HFFc6 (cell line): ENCODE data around the gene MAST4. TPM values are rescaled to one million over a fixed set of nuclear protein-coding genes. Genes with fewer than 3 reads are reported as not detected.

Experiments used
- DNase-seq: peaks from one replicate; pipeline ENCODE4 v3.0.0-alpha.2; 2018
- H3K27ac Mint-ChIP-seq: 2 replicates; pipeline ENCODE4 v1.8.0; 2020; ENCODE audit warnings: mild to moderate bottlenecking, mixed read lengths
- H3K27me3 Mint-ChIP-seq: 2 replicates; pipeline ENCODE4 v1.8.0; 2021; ENCODE audit warnings: mild to moderate bottlenecking, moderate library complexity, mixed read lengths; ENCODE audit not compliant: insufficient read depth
- H3K36me3 Mint-ChIP-seq: 2 replicates; pipeline ENCODE4 v1.8.0; 2021; ENCODE audit warnings: low read depth, mixed read lengths
- H3K4me1 Mint-ChIP-seq: 2 replicates; pipeline ENCODE4 v1.8.0; 2020; ENCODE audit warnings: low read depth, mixed read lengths
- H3K4me3 Mint-ChIP-seq: 2 replicates; pipeline ENCODE4 v1.8.0; 2020; ENCODE audit warnings: mild to moderate bottlenecking, moderate library complexity, mixed read lengths
- H3K9me3 Mint-ChIP-seq: 2 replicates; pipeline ENCODE4 v1.8.0; 2020; ENCODE audit warnings: mild to moderate bottlenecking, mixed read lengths
- total RNA-seq, 6 experiments: library from RNA; stranded (reverse); fragmentation: NEBNext Ultra II Directional; extraction: Animal tissue kit (Norgen Biotek cat#: 25700); gene quantifications; 2 replicates in 1 of 6; 3 replicates in 5 of 6; pipeline ENCODE4 v1.2.3, GENCODE V29; 2021
- TF ChIP-seq, protein P1 (sequence below): fragments of 200-600 bp; sonication (generic); IDR thresholded peaks from 2 replicates; pipeline ENCODE4 v1.5.0; 2021; ENCODE audit warnings: antibody characterized with exemption, mild to moderate bottlenecking

MAST4 gene
- total RNA-seq, 6 experiments from 2014 or later = 3.0 to 5.6 (median 3.9) TPM

DNA sequence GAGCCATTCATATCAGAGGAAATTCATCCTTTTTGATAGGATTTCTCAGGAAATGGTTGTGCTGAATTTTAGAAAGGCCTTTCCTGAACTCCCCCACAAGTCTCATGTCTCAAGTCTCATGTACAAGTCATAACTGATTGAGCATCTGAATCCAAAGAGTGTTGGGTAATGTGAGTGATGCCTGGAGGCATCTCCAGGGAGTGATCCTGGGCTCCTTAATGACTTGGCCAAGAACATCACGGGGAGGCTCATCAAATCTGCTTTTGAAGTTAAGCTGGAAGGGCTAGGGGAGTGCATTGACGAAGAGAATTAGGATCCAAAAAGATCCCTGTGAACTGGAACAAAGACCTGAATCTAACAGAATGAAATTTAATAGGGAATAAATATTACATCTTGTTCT is 79.2 kb downstream of the MAST4 start:
- Mint-ChIP-seq H3K36me3 (no peaks in the 10 kb centered on the region), H3K27me3 (peaks cover 5% of the 10 kb centered on the region), H3K27ac (no peak overlapping the region), H3K4me3 (no peak overlapping the region), H3K4me1 (no peaks in the 10 kb centered on the region), H3K9me3 (no peaks in the 10 kb centered on the region)
- TF ChIP-seq, protein P1, sequence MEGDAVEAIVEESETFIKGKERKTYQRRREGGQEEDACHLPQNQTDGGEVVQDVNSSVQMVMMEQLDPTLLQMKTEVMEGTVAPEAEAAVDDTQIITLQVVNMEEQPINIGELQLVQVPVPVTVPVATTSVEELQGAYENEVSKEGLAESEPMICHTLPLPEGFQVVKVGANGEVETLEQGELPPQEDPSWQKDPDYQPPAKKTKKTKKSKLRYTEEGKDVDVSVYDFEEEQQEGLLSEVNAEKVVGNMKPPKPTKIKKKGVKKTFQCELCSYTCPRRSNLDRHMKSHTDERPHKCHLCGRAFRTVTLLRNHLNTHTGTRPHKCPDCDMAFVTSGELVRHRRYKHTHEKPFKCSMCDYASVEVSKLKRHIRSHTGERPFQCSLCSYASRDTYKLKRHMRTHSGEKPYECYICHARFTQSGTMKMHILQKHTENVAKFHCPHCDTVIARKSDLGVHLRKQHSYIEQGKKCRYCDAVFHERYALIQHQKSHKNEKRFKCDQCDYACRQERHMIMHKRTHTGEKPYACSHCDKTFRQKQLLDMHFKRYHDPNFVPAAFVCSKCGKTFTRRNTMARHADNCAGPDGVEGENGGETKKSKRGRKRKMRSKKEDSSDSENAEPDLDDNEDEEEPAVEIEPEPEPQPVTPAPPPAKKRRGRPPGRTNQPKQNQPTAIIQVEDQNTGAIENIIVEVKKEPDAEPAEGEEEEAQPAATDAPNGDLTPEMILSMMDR = no peak
- DNase-seq = no peak

GRCh38 chr5:66680221-66680620 is 84.0 kb downstream of the MAST4 start:
- Mint-ChIP-seq H3K4me3 (no peak overlapping the region), H3K27me3 (peaks cover 4% of the 10 kb centered on the region; the same call in 1 of the 2 replicates), H3K4me1 (no peaks in the 10 kb centered on the region), H3K27ac (no peak overlapping the region), H3K9me3 (no peaks in the 10 kb centered on the region), H3K36me3 (no peaks in the 10 kb centered on the region)
- TF ChIP-seq, protein P1 = no peak
- DNase-seq = no peak

- no peak for DNase-seq
- no peak overlapping the region for H3K4me3 Mint-ChIP-seq
- H3K9me3 Mint-ChIP-seq = no peaks in the 10 kb centered on the region
- no peak overlapping the region for H3K27ac Mint-ChIP-seq
- H3K36me3 Mint-ChIP-seq = no peaks in the 10 kb centered on the region
- TF ChIP-seq, protein P1 = peak; percentile 31; the same call in 1 of the 2 replicates
- no peaks in the 10 kb centered on the region for H3K4me1 Mint-ChIP-seq
- H3K27me3 Mint-ChIP-seq = peaks cover 4% of the 10 kb centered on the region; the same call in 1 of the 2 replicates
Measured at GRCh38 chr5:66680804-66681203, 84.6 kb downstream of the MAST4 start.

DNA sequence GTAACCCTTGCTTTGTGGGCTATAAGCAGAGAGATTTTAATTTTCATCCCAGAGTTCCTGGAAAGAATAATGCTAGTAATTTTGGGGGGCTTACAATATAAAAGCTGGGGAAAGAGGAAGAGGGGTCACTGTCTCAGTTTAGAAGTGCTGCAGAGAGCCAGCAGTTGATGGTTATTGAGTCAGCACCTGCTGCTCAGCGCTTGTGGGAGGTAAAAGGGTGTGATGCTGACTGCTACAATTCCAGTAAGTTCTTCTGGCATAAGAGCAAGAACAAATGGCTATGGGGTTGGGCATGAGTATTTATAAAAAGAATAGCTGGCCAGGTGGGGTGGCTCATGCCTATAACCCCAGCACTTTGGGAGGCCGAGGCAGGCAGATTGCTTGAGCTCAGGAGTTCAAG is 88.5 kb downstream of the MAST4 start:
- Mint-ChIP-seq H3K4me3 (no peak overlapping the region), H3K9me3 (no peaks in the 10 kb centered on the region), H3K27ac (no peak overlapping the region), H3K4me1 (no peaks in the 10 kb centered on the region), H3K27me3 (no peaks in the 10 kb centered on the region), H3K36me3 (no peaks in the 10 kb centered on the region)
- no peak for DNase-seq
- TF ChIP-seq, protein P1 = no peak

DNA sequence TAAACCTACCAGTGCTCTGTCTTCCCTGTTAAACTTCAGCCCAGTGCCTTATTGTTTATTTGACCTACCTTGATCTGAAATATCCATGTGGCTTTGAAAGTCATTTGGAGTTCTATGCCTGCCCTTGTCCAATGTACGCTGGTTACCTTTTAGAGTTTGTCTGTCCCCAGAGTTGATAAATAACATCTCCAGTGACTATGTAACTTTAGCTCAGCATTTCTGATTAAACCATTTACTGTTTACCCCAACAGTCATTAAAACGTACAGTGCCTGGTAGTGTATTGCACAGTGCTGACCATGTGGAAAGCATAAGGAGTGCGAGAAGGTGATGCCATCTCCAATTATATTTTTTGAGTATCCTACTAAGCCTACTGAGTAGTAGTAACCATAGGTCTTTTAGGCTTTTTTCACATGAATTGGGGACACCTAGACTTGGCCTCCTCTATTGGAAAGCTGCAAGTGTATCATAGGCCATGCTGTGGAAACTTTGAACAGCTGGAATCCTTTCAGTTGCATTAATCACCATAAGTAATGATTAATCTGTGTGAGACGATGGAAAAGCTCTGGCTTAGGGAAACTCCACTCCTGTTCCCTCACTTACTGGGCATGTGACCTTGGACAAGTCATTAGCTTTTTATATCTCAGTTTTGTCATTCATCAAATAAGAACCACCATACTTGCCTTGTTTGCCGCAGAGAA is 93.5 kb downstream of the MAST4 start:
- H3K4me1 Mint-ChIP-seq = no peaks in the 10 kb centered on the region
- TF ChIP-seq, protein P1 = no peak
- H3K27ac Mint-ChIP-seq = no peak overlapping the region
- no peaks in the 10 kb centered on the region; the same call in 1 of the 2 replicates for H3K27me3 Mint-ChIP-seq
- no peak for DNase-seq
- no peaks in the 10 kb centered on the region for H3K9me3 Mint-ChIP-seq
- no peak overlapping the region for H3K4me3 Mint-ChIP-seq
- no peaks in the 10 kb centered on the region for H3K36me3 Mint-ChIP-seq
